Activated T-helper 1 cell treated with anti-CD3 and anti-CD28 coated beads, Interleukin-12 subunit alpha, Interleukin-12 subunit beta, Interleukin-2, Interleukin-4 antibody, amounts not matched to agents 30 ng/mL and 10 ng/mL and 1 ng/mL, durations not matched to agents 14 hours and 24 hours and 36 hours (primary cell): ENCODE results near the gene TDO2. TPM values are rescaled to one million over a fixed set of nuclear protein-coding genes. Genes with fewer than 3 reads are reported as not detected.

Source experiments
- DNase-seq: peaks from one replicate; pipeline ENCODE4 v3.0.0; 2021; ENCODE audit warnings: low spot score
- H3K27ac Mint-ChIP-seq: one replicate; pipeline ENCODE4 v1.8.0; 2021; ENCODE audit warnings: mild to moderate bottlenecking, mixed read lengths
- H3K27me3 Mint-ChIP-seq: one replicate; pipeline ENCODE4 v1.8.0; 2022; ENCODE audit warnings: mild to moderate bottlenecking, moderate library complexity, mixed read lengths; ENCODE audit not compliant: insufficient read depth
- H3K36me3 Mint-ChIP-seq: one replicate; pipeline ENCODE4 v1.8.0; 2021; ENCODE audit warnings: low read depth, mixed read lengths
- H3K4me1 Mint-ChIP-seq: one replicate; pipeline ENCODE4 v1.8.0; 2021; ENCODE audit warnings: low read depth, mixed read lengths
- H3K4me3 Mint-ChIP-seq: one replicate; pipeline ENCODE4 v1.8.0; 2021; ENCODE audit warnings: mild to moderate bottlenecking, moderate library complexity, mixed read lengths
- H3K9me3 Mint-ChIP-seq: one replicate; pipeline ENCODE4 v1.8.0; 2021; ENCODE audit warnings: mixed read lengths
- intact Hi-C: fragments of 100-400 bp; cut with micrococcal nuclease; formaldehyde crosslinking; loops from one replicate; pipeline ENCODE4 v1.15.1; 2024
- total RNA-seq: library from RNA; stranded (reverse); gene quantifications from 2 replicates; pipeline ENCODE4 v1.2.3, GENCODE V29; 2022

The TDO2 gene
- not detected in 2 replicates for total RNA-seq

- no peaks in the 10 kb centered on the region for H3K4me1 Mint-ChIP-seq
Observed at GRCh38 chr4:155903453-155903852, at the start of gene TDO2. TSS of gene TDO2 (plus strand) at chr4:155903696. CDS start at chr4:155903759, 63 bp downstream.

GRCh38 chr4:155854582-155855226, 48.8 kb upstream of the TDO2 start:
- no peaks in the 10 kb centered on the region for H3K4me1 Mint-ChIP-seq
- H3K9me3 Mint-ChIP-seq, result peaks cover 6% of the 10 kb centered on the region
- intact Hi-C loops, result no loop called here
- H3K4me3 Mint-ChIP-seq, result no peak overlapping the region
- no peak for DNase-seq
- H3K27me3 Mint-ChIP-seq, result peaks cover 3% of the 10 kb centered on the region
- H3K36me3 Mint-ChIP-seq, result no peaks in the 10 kb centered on the region
- H3K27ac Mint-ChIP-seq, result no peak overlapping the region

More at GRCh38 chr4:155903453-155903852, at the start of gene TDO2:
- no peak for DNase-seq
- no peaks in the 10 kb centered on the region for H3K36me3 Mint-ChIP-seq
- H3K27ac Mint-ChIP-seq, result no peak within 1 kb of the TSS
- intact Hi-C loops, result no loop called here
- no peaks in the 10 kb centered on the region for H3K27me3 Mint-ChIP-seq
- H3K9me3 Mint-ChIP-seq, result no peaks in the 10 kb centered on the region
- no peak within 1 kb of the TSS for H3K4me3 Mint-ChIP-seq

GRCh38 chr4:155855897-155856296, 47.6 kb upstream of the TDO2 start:
- no peaks in the 10 kb centered on the region for H3K36me3 Mint-ChIP-seq
- no peak overlapping the region for H3K4me3 Mint-ChIP-seq
- intact Hi-C loops, result no loop called here
- H3K27me3 Mint-ChIP-seq, result no peaks in the 10 kb centered on the region
- DNase-seq, result no peak
- no peak overlapping the region for H3K27ac Mint-ChIP-seq
- H3K4me1 Mint-ChIP-seq, result no peaks in the 10 kb centered on the region
- no peaks in the 10 kb centered on the region for H3K9me3 Mint-ChIP-seq

- H3K4me3 Mint-ChIP-seq, result no peak within 1 kb of the TSS
- peaks cover 3% of the 10 kb centered on the region for H3K9me3 Mint-ChIP-seq
- DNase-seq, result no peak
- H3K27me3 Mint-ChIP-seq, result no peaks in the 10 kb centered on the region
- no peak within 1 kb of the TSS for H3K27ac Mint-ChIP-seq
- H3K4me1 Mint-ChIP-seq, result no peaks in the 10 kb centered on the region
- H3K36me3 Mint-ChIP-seq, result no peaks in the 10 kb centered on the region
- intact Hi-C loops, result no loop called here
Observed at GRCh38 chr4:155866177-155866576, 37.3 kb upstream of the TDO2 start, which contains the start of gene ASIC5. TSS of gene ASIC5 (minus strand) at chr4:155866277. CDS start at chr4:155866226, 51 bp downstream.

GRCh38 chr4:155875878-155876277, 27.6 kb upstream of the TDO2 start:
- intact Hi-C loops, result no loop called here
- Mint-ChIP-seq H3K36me3 (no peaks in the 10 kb centered on the region), H3K4me3 (no peak overlapping the region), H3K27ac (no peak overlapping the region), H3K9me3 (no peaks in the 10 kb centered on the region), H3K4me1 (no peaks in the 10 kb centered on the region), H3K27me3 (no peaks in the 10 kb centered on the region)
- DNase-seq, result no peak

GRCh38 chr4:155877971-155878370, 25.5 kb upstream of the TDO2 start:
- no peak for DNase-seq
- intact Hi-C loops, result no loop called here
- Mint-ChIP-seq H3K4me3 (no peak overlapping the region), H3K27me3 (no peaks in the 10 kb centered on the region), H3K4me1 (no peaks in the 10 kb centered on the region), H3K36me3 (no peaks in the 10 kb centered on the region), H3K9me3 (no peaks in the 10 kb centered on the region), H3K27ac (no peak overlapping the region)

- H3K27me3 Mint-ChIP-seq, result no peaks in the 10 kb centered on the region
- H3K36me3 Mint-ChIP-seq, result no peaks in the 10 kb centered on the region
- no peak overlapping the region for H3K4me3 Mint-ChIP-seq
- H3K4me1 Mint-ChIP-seq, result no peaks in the 10 kb centered on the region
- H3K9me3 Mint-ChIP-seq, result no peaks in the 10 kb centered on the region
- intact Hi-C loops, result no loop called here
- DNase-seq, result no peak
- no peak overlapping the region for H3K27ac Mint-ChIP-seq
Observed at GRCh38 chr4:155878611-155879010, 24.9 kb upstream of the TDO2 start.

- Mint-ChIP-seq H3K27me3 (no peaks in the 10 kb centered on the region), H3K4me3 (no peak overlapping the region), H3K9me3 (no peaks in the 10 kb centered on the region), H3K27ac (no peak overlapping the region), H3K36me3 (no peaks in the 10 kb centered on the region), H3K4me1 (no peaks in the 10 kb centered on the region)
- intact Hi-C loops, result no loop called here
- no peak for DNase-seq
Observed at GRCh38 chr4:155879767-155880166, 23.7 kb upstream of the TDO2 start.

- intact Hi-C loops, result no loop called here
- Mint-ChIP-seq H3K36me3 (no peaks in the 10 kb centered on the region), H3K27me3 (no peaks in the 10 kb centered on the region), H3K27ac (no peak overlapping the region), H3K4me1 (no peaks in the 10 kb centered on the region), H3K4me3 (no peak overlapping the region), H3K9me3 (no peaks in the 10 kb centered on the region)
- no peak for DNase-seq
Observed at GRCh38 chr4:155881555-155881954, 21.9 kb upstream of the TDO2 start.

- H3K27ac Mint-ChIP-seq, result no peak overlapping the region
- no peaks in the 10 kb centered on the region for H3K27me3 Mint-ChIP-seq
- no peak overlapping the region for H3K4me3 Mint-ChIP-seq
- DNase-seq, result no peak
- intact Hi-C loops, result no loop called here
- no peaks in the 10 kb centered on the region for H3K36me3 Mint-ChIP-seq
- H3K9me3 Mint-ChIP-seq, result no peaks in the 10 kb centered on the region
- no peaks in the 10 kb centered on the region for H3K4me1 Mint-ChIP-seq
Observed at GRCh38 chr4:155883895-155884294, 19.6 kb upstream of the TDO2 start.

- Mint-ChIP-seq H3K36me3 (no peaks in the 10 kb centered on the region), H3K27me3 (no peaks in the 10 kb centered on the region), H3K27ac (no peak overlapping the region), H3K9me3 (no peaks in the 10 kb centered on the region), H3K4me3 (no peak overlapping the region), H3K4me1 (no peaks in the 10 kb centered on the region)
- intact Hi-C loops, result no loop called here
- no peak for DNase-seq
Observed at GRCh38 chr4:155885666-155886065, 17.8 kb upstream of the TDO2 start.

- intact Hi-C loops, result no loop called here
- H3K27me3 Mint-ChIP-seq, result no peaks in the 10 kb centered on the region
- no peaks in the 10 kb centered on the region for H3K4me1 Mint-ChIP-seq
- H3K27ac Mint-ChIP-seq, result no peak overlapping the region
- no peak for DNase-seq
- no peak overlapping the region for H3K4me3 Mint-ChIP-seq
- H3K36me3 Mint-ChIP-seq, result no peaks in the 10 kb centered on the region
- no peaks in the 10 kb centered on the region for H3K9me3 Mint-ChIP-seq
Observed at GRCh38 chr4:155887045-155887444, 16.5 kb upstream of the TDO2 start.

GRCh38 chr4:155887847-155888570, 15.5 kb upstream of the TDO2 start:
- intact Hi-C loops, result no loop called here
- DNase-seq, result no peak
- Mint-ChIP-seq H3K36me3 (no peaks in the 10 kb centered on the region), H3K27ac (no peak overlapping the region), H3K9me3 (no peaks in the 10 kb centered on the region), H3K4me3 (no peak overlapping the region), H3K27me3 (peaks cover 3% of the 10 kb centered on the region), H3K4me1 (no peaks in the 10 kb centered on the region)
